PC-3 (cell line): ENCODE data around the gene PADI4. TPM values are rescaled to one million over a fixed set of nuclear protein-coding genes. Genes with fewer than 3 reads are reported as not detected.

ENCODE experiments used
- ATAC-seq: fragments of 200-7000 bp; cut with Tn5 transposase; 2 replicates; pipeline ENCODE4 v1.9.1; 2020; ENCODE audit warnings: mild to moderate bottlenecking, moderate library complexity
- BruUV-seq: library from RNA; stranded (reverse); fragments of 400-500 nt; replicated peaks from 2 replicates; lab custom pipeline; 2021; lab: Mats Ljungman, UMichigan
- CTCF ChIA-PET: fragments of 300-600 bp; sonication (Branson Sonifier 250); formaldehyde crosslinking; loops from one replicate; lab custom pipeline; 2022; ENCODE audit warnings: antibody characterized with exemption; lab: Charles Lee
- POLR2A ChIA-PET: fragments of 300-600 bp; sonication (Branson Sonifier 250); formaldehyde crosslinking; loops from one replicate; lab custom pipeline; 2022; ENCODE audit warnings: antibody characterized with exemption; ENCODE audit not compliant: unreplicated experiment; lab: Charles Lee
- DNase-seq: peaks from one replicate; pipeline ENCODE4 v3.0.0-alpha.2; 2015
- H2AFZ ChIP-seq: fragments of 300-600 bp; sonication (generic); 2 replicates; pipeline ENCODE4 v1.6.0; 2016; ENCODE audit warnings: antibody characterized with exemption, low read length
- H3F3A ChIP-seq: fragments of 300-600 bp; sonication (generic); one replicate; pipeline ENCODE4 v1.6.0; 2017; ENCODE audit warnings: antibody characterized with exemption, low read length, control low read depth, mild to moderate bottlenecking; ENCODE audit not compliant: unreplicated experiment
- H3K27ac ChIP-seq: fragments of 300-600 bp; sonication (generic); 2 replicates; pipeline ENCODE4 v1.5.1; 2016; ENCODE audit warnings: mild to moderate bottlenecking, low read length
- H3K27me3 ChIP-seq: fragments of 300-600 bp; sonication (generic); 2 replicates; pipeline ENCODE4 v1.6.1; 2016; ENCODE audit warnings: low read length, mixed read lengths
- H3K36me3 ChIP-seq: fragments of 300-600 bp; sonication (generic); 2 replicates; pipeline ENCODE4 v1.6.1; 2016; ENCODE audit warnings: low read depth, mixed run types, low read length, mixed read lengths
- H3K4me1 ChIP-seq: fragments of 300-600 bp; sonication (generic); 2 replicates; pipeline ENCODE4 v1.5.1; 2016; ENCODE audit warnings: low read length; ENCODE audit not compliant: insufficient read depth
- H3K4me2 ChIP-seq: fragments of 300-600 bp; sonication (generic); 2 replicates; pipeline ENCODE4 v1.6.0; 2016; ENCODE audit warnings: low read length
- H3K4me3 ChIP-seq: fragments of 300-600 bp; sonication (generic); 2 replicates; pipeline ENCODE4 v1.5.1; 2016; ENCODE audit warnings: mild to moderate bottlenecking, low read length, mixed read lengths
- H3K79me2 ChIP-seq: fragments of 300-600 bp; sonication (generic); 2 replicates; pipeline ENCODE4 v1.6.1; 2017; ENCODE audit warnings: low read length, mixed read lengths
- H3K9ac ChIP-seq: fragments of 300-600 bp; sonication (generic); 2 replicates; pipeline ENCODE4 v1.6.0; 2016; ENCODE audit warnings: mild to moderate bottlenecking, low read length
- H3K9me2 ChIP-seq: fragments of 300-600 bp; sonication (generic); replicated peaks from 2 replicates; pipeline ENCODE4 v1.6.1; 2016; ENCODE audit warnings: mixed run types, low read length, mixed read lengths
- H3K9me3 ChIP-seq: fragments of 300-600 bp; sonication (generic); 2 replicates; pipeline ENCODE4 v1.6.1; 2016; ENCODE audit warnings: low read length, mixed read lengths
- H4K20me1 ChIP-seq: fragments of 300-600 bp; sonication (generic); 2 replicates; pipeline ENCODE4 v1.6.1; 2016; ENCODE audit warnings: low read length, mixed read lengths
- EZH2 ChIP-seq: fragments of 300-600 bp; sonication (generic); IDR thresholded peaks from one replicate; pipeline ENCODE4 v1.6.1; 2017; ENCODE audit warnings: antibody characterized with exemption, mild to moderate bottlenecking, low read length; ENCODE audit not compliant: unreplicated experiment
- EZH2phosphoT487 ChIP-seq: fragments of 300-600 bp; sonication (generic); IDR thresholded peaks from 2 replicates; pipeline ENCODE4 v1.6.1; 2018; ENCODE audit warnings: mild to moderate bottlenecking, antibody characterized with exemption, low read length, borderline replicate concordance
- intact Hi-C: fragments of 100-400 bp; cut with micrococcal nuclease; formaldehyde crosslinking; loops from 2 replicates; pipeline ENCODE4 v1.9.0; 2023
- total RNA-seq: library from RNA; depleted of rRNA; stranded (reverse); fragments of >200 nt; gene quantifications from 2 replicates; pipeline ENCODE4 v1.2.3, GENCODE V29; 2014
- TF ChIP-seq, protein P1 (sequence below): fragments of 300-600 bp; sonication (generic); conservative IDR thresholded peaks from 2 replicates; pipeline ENCODE4 v1.5.1; 2017; ENCODE audit warnings: antibody characterized with exemption, low read depth, mild to moderate bottlenecking, low read length

Gene PADI4
- total RNA-seq, 1 experiment from 2014 or later, result 0.04 TPM

DNA sequence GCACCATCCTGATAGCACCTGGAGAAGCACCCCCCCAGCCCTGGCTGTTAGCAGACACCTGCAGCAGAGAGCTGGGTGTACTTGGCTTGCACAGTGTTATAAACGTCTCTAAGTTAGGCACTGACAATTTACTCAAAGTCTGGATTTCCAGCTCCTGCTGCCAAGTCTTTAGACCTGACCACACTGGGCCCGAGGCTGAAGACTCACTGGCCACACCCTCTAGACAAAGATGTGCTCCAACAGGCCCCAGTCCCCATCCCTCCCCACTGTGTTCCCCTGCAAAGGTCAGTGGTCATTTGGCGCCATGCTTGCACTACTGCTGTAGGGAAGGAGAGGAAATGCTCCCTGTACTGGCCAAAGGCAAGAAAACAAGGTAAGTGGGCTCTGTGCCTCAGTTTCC is 95.1 kb downstream of the PADI4 start:
- intact Hi-C loops, result loop anchor here (10.0 kb wide), 1 partner anchor 278 kb away; no protein-coding TSS in a partner anchor
- no peaks in the 10 kb centered on the region for H3K27me3 ChIP-seq
- TF ChIP-seq EZH2 (no peak), EZH2phosphoT487 (no peak)
- TF ChIP-seq, protein P1, sequence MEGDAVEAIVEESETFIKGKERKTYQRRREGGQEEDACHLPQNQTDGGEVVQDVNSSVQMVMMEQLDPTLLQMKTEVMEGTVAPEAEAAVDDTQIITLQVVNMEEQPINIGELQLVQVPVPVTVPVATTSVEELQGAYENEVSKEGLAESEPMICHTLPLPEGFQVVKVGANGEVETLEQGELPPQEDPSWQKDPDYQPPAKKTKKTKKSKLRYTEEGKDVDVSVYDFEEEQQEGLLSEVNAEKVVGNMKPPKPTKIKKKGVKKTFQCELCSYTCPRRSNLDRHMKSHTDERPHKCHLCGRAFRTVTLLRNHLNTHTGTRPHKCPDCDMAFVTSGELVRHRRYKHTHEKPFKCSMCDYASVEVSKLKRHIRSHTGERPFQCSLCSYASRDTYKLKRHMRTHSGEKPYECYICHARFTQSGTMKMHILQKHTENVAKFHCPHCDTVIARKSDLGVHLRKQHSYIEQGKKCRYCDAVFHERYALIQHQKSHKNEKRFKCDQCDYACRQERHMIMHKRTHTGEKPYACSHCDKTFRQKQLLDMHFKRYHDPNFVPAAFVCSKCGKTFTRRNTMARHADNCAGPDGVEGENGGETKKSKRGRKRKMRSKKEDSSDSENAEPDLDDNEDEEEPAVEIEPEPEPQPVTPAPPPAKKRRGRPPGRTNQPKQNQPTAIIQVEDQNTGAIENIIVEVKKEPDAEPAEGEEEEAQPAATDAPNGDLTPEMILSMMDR, result no peak
- H3K4me2 ChIP-seq, result no peak overlapping the region
- peak; percentile 60 for ATAC-seq
- no peaks in the 10 kb centered on the region for H3F3A ChIP-seq
- no peaks in the 10 kb centered on the region for H3K79me2 ChIP-seq
- no peak overlapping the region for H2AFZ ChIP-seq
- H3K4me3 ChIP-seq, result no peak overlapping the region
- no peak overlapping the region for H3K9ac ChIP-seq
- H3K9me2 ChIP-seq, result no peaks in the 10 kb centered on the region
- H4K20me1 ChIP-seq, result no peaks in the 10 kb centered on the region
- no peaks in the 10 kb centered on the region for H3K9me3 ChIP-seq
- no peaks in the 10 kb centered on the region; the same call in 1 of the 2 replicates for H3K36me3 ChIP-seq
- H3K27ac ChIP-seq, result no peak overlapping the region
- peaks cover 11% of the 10 kb centered on the region for H3K4me1 ChIP-seq
- no TSS peak for BruUV-seq
- CTCF ChIA-PET, result no interaction called here
- POLR2A ChIA-PET, result interaction anchor here (0.6 kb wide), 1 partner anchor 41 kb away, joined by 4 read pairs; no protein-coding TSS in a partner anchor
- peak; percentile 72 for DNase-seq

DNA sequence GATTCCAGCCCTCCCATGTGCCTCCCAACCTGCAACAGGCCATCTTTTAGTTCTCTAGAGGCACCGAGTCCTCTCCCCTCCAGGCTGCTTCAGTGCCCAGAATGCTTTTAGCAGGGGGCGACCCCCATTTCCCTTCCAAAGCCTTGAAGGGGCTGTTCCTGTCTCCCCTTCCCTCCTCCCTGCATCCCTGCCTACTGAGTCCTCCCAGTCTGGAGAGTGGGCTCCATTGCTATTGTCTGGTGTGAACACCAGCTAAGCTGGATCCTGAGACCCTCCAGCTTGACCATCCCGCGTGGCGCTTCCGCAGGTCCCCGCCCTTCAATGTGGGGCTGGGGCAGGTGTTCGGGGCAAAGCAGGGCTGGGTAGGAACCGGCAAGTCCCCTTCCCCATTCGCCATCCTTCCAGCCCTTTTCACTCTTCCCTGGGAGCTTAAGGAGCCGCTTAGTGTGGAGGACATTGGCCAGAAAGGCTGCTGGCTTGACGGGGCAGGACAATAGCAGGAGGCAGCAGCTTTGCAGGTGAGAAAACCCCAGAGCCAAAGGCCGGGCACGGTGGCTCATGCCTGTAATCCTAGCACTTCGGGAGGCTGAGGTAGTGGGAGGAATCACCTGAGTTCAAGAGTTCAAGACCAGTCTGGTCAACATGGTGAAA is 96.2 kb downstream of the PADI4 start:
- Histone ChIP-seq H3K27ac (no peak overlapping the region), H3K9me3 (no peaks in the 10 kb centered on the region), H3K36me3 (peaks cover 7% of the 10 kb centered on the region; the same call in 1 of the 2 replicates), H3K4me1 (peaks cover 11% of the 10 kb centered on the region), H3K27me3 (no peaks in the 10 kb centered on the region), H3K9me2 (no peaks in the 10 kb centered on the region), H3K79me2 (no peaks in the 10 kb centered on the region), H3K9ac (no peak overlapping the region), H3K4me3 (no peak overlapping the region), H2AFZ (no peak overlapping the region), H3F3A (no peaks in the 10 kb centered on the region), H3K4me2 (no peak overlapping the region), H4K20me1 (no peaks in the 10 kb centered on the region)
- ATAC-seq, result no peak
- no peak for DNase-seq
- no TSS peak for BruUV-seq
- intact Hi-C loops, result loop anchor here (10.0 kb wide), 1 partner anchor 279 kb away; no protein-coding TSS in a partner anchor
- TF ChIP-seq, protein P1, result no peak
- TF ChIP-seq EZH2, result no peak
- no peak for TF ChIP-seq EZH2phosphoT487
- ChIA-PET CTCF (interaction anchor here (0.6 kb wide), 2 partner anchors 62 to 162 kb away, joined by 3 to 6 read pairs; no protein-coding TSS in a partner anchor), POLR2A (no interaction called here)

DNA sequence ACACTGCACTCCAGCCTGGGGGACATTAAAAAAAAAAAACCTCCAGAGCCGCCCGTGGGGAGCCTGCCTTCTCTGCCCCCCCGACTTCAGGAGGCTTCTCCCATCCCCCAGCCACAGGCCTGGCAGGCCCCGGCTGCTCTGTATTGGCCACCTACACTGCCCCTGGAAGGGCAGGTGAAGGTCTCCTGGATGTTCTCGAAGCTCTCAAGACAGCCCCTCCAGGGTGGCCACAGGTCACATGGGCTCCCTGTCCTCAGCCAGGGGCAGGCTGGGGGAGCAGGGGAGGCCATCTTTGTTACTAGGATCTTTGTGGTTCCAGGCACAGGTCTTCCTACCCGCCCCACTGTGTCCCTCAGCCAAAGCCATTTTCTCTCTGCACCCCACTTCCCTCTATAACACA is 96.8 kb downstream of the PADI4 start:
- Histone ChIP-seq H4K20me1 (no peaks in the 10 kb centered on the region), H3K9me3 (no peaks in the 10 kb centered on the region), H3K9me2 (no peaks in the 10 kb centered on the region), H3K4me1 (peaks cover 11% of the 10 kb centered on the region), H3K36me3 (peaks cover 14% of the 10 kb centered on the region), H2AFZ (no peak overlapping the region), H3K4me3 (no peak overlapping the region), H3K79me2 (no peaks in the 10 kb centered on the region), H3K4me2 (no peak overlapping the region), H3K27me3 (no peaks in the 10 kb centered on the region), H3F3A (no peaks in the 10 kb centered on the region), H3K27ac (no peak overlapping the region), H3K9ac (no peak overlapping the region)
- ATAC-seq (no peak), DNase-seq (no peak)
- TF ChIP-seq, protein P1, result no peak
- TF ChIP-seq EZH2phosphoT487 (no peak), EZH2 (no peak)
- CTCF ChIA-PET, result interaction anchor here (0.6 kb wide), 2 partner anchors 63 to 163 kb away, joined by 3 to 6 read pairs; no protein-coding TSS in a partner anchor
- BruUV-seq, result no TSS peak
- POLR2A ChIA-PET, result no interaction called here
- intact Hi-C loops, result loop anchor here (10.0 kb wide), 1 partner anchor 280 kb away; no protein-coding TSS in a partner anchor
